DMS79 (cell line): Measurements from ENCODE around the gene ZBED4.

ENCODE experiments used
- DNase-seq: peaks from one replicate; lab custom pipeline; 2025; lab: John Stamatoyannopoulos, UW

ZBED4 gene

DNA sequence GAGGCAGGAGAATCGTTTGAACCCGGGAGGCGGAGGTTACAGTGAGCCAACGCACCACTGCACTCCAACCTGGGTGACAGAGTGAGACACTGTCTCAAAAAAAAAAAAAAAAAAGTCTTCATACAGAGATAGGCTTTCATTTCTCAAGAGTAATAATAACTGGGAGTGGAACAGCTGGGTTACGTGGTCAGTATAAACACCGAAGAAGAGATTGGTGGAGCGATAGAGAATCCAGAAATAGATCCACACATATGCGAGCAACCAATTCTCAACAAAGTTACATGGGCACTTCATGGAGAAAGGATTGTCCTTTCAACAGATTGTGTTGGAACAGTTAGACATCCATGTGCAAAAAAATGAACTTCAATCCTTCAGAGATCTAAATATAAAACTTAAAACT lies 24.6 kb downstream of the ZBED4 start:
- no peak for DNase-seq

DNA sequence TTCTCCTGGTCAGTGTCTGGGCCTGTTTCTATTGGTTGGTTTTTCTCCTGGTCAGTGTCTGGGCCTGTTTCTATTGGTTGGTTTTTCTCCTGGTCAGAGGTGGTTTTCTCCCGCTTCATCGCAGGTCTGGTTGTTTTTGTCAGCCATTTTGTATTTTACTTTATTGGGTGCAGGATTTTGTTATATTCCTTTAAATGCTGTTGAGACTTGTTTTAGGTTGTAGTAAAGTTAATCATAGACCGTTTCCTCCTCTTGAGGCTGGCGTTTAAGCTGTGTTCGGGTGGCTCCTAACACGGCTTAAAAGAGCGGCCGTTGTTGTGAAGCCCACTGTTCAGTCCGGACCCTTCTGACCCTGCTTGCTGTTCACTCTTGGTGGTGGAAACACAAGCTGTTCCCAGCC lies 26.2 kb downstream of the ZBED4 start:
- no peak for DNase-seq

DNA sequence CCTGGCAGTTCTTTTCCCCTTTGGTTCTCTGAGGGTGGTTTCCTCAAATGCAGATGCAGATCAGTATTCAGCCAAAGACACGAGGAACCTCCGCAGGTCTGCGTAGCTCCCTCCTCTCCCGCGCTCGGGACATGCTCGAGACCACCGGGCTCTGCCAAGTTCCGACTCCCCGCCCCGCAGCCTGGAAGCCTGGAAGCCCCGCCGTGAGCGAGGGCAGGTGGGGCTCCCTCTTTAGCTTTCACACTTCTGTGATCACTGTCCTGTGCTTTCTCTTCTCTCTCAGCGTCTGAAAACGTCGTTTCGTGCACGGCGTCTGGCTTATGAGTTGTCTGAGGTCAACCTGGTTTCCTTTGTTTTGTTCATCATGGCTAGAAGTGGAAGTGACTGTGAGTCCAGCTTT lies 26.6 kb downstream of the ZBED4 start:
- no peak for DNase-seq

DNA sequence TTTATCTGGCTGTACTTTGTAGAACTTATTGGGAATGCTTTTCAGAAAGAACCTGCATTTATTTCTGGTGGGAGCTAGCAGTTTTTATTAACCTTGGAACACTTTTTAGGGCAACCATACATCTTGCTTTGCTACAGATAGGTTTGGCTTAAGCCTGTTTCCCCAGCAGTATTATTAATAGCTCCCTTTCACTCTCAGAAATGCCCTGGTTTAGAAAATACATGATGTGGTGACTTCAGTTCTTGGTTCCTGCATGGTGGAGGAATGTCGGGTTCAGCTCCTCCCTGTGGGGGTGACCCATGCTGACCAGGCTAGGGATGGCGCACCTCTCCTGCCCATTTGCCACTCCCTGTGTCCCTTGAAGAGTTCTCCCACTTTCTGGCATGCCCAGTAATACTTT lies 28.2 kb downstream of the ZBED4 start:
- DNase-seq = no peak

DNA sequence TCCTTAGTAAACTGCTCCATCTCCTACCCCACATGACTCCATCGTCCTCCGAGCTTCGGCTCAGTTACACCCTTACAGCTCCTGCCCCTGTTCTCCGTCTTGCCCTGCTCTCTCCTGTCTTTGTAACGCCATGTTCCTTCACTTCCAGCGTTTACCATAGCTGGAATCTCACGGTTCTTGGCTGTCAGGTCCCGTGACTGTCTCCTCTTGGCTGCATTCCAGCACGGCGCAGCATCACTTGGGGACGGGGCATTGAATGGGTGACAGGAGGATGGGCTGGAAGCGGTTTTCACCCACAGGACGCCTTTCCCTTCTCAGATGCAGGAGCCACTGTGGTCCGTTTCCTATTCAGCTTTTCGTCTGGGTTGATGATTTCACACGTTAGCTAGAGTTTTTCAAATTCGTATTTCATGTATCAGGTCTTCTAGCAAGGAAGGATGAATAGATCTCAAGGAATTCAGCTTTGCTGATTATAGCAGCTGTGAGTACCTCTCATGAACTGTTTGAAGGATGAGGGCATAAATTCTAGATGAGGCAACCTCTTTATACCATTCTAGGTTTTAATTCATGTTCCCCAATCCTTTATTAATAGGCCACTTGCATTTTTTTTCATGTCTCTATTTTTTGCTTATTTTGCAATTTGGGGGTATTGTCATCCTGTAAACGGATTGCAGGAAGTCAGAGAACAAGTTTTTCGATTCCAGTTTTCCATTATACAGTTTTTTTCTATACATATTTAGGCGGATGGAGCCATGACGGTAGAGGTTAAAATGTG lies 29.1 kb downstream of the ZBED4 start:
- DNase-seq = no peak

DNA sequence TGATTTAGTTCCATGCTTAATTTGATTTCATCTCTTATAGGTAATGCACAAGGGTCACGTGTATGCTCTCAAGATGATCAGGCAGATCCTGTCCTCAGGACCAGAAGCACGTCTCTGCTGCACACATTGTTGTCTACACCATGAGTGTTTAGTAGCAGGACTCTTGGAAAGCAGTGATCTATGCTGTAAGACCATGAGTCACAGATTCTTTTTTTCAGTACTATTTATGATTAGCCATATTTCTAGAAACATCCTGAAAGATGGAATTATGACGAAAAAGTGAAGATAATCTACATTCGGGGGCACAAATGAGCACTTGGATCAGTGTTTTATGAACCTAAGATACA lies 29.6 kb downstream of the ZBED4 start:
- no peak for DNase-seq

DNA sequence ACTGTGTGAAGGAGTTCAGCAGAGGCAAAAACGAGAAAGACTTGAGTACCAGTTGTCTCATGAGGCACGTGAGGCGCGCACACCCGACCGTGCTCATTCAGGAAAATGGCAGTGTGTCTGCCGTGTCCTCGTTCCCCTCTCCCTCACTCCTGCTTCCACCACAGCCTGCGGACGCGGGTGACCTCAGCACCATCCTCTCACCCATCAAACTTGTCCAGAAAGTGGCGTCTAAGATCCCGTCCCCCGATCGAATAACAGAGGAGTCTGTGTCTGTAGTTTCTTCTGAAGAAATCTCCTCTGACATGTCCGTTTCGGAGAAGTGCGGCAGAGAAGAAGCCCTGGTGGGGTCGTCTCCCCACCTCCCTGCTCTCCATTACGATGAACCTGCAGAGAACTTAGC lies 30.4 kb downstream of the ZBED4 start:
- no peak for DNase-seq

DNA sequence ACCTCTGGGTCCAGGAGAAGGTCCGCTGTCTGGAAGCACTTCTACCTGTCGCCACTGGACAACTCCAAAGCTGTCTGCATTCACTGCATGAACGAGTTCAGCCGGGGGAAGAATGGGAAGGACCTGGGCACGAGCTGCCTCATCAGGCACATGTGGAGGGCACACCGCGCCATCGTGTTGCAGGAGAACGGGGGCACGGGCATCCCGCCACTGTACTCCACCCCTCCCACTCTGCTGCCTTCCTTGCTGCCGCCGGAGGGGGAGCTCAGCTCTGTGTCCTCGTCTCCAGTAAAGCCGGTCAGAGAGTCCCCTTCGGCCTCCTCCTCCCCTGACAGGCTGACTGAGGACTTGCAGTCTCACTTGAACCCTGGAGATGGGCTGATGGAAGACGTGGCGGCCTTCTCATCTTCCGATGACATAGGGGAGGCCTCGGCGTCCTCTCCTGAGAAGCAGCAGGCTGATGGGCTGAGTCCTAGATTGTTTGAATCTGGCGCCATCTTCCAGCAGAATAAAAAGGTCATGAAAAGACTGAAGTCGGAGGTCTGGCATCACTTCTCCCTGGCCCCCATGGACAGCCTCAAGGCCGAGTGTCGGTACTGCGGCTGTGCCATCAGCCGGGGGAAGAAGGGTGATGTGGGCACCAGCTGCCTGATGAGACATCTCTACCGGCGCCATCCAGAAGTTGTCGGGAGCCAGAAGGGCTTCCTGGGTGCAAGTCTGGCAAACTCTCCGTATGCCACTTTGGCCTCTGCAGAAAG lies 31.0 kb downstream of the ZBED4 start:
- no peak for DNase-seq

DNA sequence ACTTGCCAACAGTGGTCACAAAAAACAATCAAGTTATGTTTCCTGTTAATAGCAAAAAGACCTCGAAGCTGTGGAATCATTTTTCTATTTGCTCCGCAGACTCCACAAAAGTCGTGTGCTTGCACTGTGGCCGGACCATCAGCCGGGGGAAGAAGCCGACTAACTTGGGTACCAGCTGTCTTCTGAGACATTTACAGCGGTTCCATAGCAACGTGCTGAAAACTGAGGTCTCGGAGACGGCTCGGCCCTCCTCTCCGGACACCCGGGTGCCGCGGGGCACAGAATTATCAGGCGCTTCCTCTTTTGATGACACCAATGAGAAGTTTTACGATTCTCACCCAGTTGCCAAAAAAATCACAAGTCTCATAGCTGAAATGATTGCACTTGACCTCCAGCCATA lies 31.6 kb downstream of the ZBED4 start:
- no peak for DNase-seq

DNA sequence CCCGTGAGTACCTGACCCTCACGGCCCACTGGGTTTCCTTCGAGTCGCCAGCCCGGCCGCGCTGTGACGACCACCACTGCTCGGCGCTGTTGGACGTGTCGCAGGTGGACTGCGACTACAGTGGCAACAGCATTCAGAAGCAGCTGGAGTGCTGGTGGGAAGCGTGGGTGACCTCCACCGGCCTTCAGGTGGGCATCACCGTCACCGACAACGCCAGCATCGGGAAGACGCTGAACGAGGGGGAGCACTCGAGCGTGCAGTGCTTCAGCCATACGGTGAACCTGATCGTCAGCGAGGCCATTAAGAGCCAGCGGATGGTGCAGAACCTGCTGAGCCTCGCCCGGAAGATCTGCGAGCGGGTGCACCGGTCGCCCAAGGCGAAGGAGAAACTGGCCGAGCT lies 32.2 kb downstream of the ZBED4 start:
- no peak for DNase-seq

DNA sequence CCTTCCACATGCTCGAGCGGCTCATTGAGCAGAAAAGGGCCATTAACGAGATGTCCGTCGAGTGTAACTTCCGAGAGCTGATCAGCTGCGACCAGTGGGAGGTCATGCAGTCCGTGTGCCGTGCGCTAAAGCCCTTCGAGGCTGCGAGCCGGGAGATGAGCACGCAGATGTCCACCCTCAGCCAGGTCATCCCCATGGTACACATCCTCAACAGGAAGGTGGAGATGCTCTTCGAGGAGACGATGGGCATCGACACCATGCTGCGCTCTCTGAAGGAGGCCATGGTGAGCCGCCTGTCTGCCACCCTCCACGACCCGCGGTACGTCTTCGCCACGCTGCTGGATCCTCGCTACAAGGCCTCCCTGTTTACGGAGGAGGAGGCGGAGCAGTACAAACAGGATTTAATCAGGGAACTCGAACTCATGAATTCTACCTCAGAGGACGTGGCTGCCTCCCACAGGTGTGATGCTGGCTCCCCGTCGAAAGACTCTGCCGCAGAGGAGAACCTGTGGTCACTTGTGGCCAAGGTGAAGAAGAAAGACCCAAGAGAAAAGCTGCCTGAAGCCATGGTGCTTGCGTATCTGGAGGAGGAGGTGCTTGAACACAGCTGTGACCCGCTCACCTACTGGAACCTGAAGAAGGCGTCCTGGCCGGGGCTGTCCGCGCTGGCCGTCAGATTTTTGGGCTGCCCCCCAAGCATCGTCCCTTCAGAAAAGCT lies 32.9 kb downstream of the ZBED4 start:
- DNase-seq = no peak

DNA sequence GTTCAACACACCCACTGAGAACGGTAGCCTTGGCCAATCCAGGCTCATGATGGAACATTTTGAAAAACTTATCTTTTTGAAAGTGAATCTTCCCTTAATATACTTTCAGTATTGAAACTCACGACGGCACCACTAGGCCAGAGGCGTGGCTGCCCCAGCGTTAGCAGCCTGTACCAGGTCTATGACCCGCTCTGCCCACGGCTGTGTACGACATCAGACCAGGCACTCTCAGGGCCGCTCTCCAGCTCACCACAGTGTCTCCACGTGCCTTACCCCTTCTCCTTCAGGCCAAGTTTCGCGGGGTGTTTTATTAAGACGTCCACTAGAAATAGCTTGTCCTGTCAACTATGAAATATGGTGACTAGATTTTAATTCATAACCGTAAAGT lies 33.4 kb downstream of the ZBED4 start:
- DNase-seq = no peak

DNA sequence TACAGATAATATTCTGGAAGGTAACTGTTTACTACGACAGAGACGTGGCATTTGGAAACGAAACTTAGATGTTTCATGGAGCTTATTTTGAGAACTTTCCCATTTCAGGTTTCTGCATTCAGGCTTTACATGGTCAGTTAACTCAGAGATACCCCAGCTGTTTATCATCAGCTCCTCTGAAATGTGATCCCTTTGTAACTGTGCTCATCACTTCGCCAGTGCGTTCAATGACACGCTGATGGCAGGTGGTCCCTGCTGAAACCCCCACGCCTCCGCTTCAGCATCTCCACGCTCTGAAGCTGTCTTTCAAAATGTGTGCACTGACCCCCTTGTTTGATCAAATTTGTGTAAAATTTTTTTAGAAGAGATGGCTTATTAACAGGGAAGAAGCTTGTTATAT lies 34.1 kb downstream of the ZBED4 start:
- DNase-seq = no peak

DNA sequence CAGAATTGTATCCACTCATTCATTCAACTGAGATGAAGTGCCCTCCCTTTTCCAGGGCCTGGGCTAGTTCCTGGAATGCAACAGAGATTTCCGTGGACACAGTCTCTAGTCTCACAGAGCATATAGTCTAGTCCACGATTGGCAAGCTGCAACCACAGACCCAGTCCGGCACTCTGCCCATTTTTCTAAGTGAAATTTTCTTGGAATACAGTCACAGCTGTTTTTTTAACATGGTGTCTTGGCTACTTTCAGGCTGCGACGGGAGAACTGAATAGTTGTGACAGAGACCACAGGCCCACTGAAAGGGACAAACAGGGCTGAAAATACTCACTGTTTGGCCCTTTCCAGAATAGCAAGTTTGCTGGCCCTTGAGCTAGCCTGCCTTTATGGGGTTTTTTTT lies 35.4 kb downstream of the ZBED4 start:
- DNase-seq = no peak

DNA sequence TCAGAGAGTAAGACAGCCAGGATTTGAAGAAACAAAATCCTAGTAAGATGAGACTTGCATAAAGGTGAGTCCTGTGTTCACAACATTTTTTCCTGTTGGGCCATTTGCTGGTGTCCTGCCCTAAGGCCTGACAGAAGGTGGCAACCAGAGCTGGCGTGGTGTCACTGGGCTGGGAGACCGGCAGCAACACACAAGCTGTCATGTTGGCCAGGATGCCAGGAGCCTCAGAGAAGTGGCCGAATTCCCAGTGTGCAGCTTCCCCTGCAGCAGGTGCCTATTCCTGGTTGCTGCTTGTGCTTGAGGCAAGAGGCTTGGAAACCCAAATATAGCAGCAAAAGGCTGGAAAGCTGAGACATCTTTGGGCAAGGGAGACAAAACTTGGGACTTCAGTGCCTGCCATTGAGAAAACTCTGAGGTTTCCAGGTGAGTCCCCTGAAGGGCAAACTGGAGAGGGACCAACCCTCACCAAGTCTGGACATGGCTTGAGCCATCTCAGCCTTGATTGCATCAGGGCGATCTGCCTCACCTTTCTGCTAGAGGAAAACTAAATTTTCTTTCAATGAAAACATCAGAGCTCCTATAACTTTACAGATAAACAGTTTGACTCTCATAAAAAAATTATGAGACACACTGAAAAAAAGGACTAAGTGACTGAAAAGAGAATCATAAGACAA lies 38.7 kb downstream of the ZBED4 start:
- DNase-seq = no peak

DNA sequence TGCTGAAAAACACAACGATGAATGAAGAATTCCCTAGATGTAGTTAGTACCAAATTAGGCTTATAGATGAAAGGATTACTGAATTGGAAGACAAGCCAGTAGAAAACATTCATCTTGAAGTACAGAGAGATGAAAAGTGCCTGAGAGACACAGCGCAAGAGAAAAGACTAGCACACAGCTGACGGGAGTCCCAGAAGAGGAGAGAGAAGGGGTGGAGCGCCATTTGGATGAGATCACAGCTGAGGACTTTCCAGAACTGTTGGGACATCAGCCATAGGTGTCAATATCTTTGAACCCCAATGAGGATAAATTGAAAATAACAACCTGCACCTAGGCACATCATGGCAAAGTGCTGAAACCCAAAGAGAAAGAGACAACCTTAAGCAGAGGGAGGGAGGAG lies 39.4 kb downstream of the ZBED4 start:
- DNase-seq = no peak

DNA sequence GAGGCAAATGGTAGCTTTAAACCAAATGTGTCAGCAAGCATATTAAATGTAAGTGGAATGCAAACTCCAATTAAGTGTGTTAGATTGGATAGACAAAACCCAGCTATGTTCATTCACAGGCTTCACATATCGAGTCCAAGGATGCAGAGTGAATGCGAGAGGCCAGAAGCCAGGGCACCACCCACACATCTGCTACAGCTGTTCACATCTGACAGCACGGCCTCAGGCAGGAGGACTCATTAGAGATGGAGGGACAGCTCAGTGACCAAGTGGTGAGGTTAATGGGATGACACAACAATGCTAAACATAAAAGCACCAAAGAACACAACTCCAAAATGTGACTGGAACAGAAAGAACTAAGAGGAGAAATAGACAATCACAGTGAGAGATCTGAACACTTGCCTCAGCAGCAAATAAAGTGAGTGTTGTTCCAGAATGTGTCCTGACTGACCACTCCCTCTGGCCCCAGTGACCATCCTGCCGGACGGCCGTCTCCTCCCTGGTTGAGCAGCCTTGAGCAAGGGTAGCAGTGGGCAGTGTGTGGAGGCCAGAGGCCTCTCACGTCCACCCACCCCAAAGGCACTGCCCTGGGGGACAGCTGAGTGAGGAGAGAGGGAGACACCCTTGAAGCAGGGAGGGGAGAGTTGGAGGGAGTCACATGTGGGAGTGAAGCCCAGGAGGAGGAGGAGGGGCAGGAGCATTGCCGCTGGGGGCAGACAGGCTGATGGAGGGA lies 40.8 kb downstream of the ZBED4 start:
- no peak for DNase-seq

DNA sequence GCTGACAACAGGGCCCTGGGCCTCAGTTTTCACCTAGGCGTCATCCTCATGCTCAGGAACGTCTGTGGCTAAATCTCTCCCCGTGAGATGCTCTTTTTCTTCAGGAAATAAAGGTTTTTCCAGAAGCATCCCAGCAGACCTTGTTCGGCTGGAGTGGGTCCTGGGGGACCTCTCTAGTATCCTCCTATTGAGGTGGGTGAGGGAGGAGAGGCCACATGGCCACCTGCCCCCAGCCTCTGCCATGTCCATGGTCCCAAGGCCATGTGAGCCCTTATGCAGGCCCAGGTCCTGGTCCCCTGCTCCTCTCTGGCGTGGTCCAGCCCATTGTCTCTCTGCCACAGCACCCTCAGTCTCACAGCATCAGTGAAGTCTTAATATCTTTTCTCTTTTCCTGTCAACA lies 42.6 kb downstream of the ZBED4 start:
- no peak for DNase-seq

DNA sequence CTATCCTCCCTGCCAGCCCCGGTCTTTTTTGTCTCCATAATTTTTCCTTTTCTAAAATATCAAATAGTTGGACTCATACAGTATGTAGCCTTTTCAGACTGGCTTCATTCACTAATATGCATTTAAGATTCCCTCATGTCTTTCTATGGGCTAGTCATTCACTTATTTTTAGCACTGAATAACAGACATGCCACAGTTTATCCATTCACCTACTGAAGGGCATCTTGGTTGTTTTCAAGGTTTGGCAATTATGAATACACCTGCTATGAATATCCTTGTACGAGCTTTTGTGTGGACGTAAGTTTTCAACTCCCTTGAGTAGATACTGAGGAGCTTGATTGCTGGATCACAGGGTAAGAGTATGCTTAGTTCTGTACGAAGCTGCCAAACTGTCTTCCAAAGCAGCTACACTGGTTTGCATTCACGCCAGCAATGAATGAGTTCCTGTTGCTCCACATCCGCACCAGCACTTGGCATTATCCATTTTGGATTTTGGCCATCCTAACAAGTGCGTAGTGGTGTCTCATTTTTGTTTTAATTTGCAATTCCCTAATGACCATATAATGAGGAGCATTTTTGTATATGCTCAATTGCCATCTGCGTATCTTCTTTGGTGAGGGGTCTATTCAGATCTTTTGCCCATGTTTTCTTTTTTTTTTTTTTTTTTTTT lies 43.5 kb downstream of the ZBED4 start:
- DNase-seq = no peak

DNA sequence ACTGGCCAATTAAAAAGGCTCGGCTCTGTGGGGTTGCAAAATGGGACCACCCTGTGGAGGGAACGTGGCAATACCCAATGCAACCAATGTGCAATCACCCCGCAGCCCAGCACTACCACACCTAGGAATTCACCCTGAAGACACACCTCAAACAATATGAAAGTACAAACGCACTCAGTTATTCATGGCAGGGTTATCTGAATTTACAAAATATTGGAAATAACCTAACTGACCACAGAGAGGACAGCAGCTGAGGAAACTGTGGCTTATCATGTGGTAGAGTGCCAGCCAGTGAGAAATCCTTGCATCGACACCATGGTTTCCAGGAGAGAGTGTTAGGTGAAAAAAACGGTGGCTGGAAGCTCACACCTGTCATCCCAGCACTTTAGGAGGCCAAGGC lies 45.9 kb downstream of the ZBED4 start:
- DNase-seq = no peak

DNA sequence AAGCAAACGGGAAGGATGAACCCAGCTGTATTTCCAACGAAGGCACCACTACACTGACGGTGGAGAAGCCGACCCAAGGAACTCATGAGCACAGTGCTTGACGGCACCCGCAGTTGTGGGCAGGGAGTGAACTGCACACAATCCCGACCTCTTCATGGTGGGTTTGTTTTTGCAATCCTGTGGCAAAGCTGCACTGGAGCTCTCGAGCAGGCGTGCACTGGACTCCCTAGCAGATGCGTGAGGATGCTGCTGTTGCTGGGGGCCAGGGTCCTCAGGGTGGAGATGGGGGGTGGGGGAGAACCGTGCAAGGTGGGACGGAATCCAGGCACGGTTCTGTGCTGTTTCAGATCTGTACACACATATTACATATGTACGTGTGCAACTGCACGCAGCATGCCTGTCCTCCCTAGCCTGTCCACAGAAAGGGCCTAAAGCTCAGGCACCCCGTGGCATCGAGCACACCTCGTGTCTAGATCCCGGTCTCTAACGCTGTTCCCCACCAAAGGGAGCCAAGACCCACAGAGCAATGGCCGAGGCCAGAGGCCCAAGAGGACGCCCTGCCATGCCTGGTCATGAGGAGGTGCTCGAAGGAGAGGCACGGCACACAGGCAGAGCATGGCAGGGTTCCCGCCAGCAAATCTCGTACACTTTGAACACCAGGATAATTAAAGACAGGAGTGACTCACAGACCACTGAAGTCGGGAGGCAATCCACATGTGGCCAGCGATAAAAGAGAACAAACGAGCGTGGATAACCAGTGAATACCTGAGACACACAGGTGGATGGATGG lies 47.0 kb downstream of the ZBED4 start:
- DNase-seq = no peak
